Duodenal mucosa (tissue), 2 donors: Measurements from ENCODE around the gene PSEN2.

Experiments
- H3K27ac ChIP-seq: one replicate; pipeline ENCODE4 v1.7.0; 2013; ENCODE audit warnings: low read depth, low read length
- H3K27me3 ChIP-seq, 2 donors: one replicate each; pipeline ENCODE4 v1.7.0; 2013; ENCODE audit warnings: low read length in 2 of 2, control low read depth in 1 of 2; ENCODE audit not compliant: insufficient read depth in 2 of 2, control insufficient read depth in 1 of 2
- H3K36me3 ChIP-seq, 2 donors: one replicate each; pipeline ENCODE4 v1.7.0; 2013; ENCODE audit warnings: low read length in 2 of 2, control low read depth in 1 of 2; ENCODE audit not compliant: insufficient read depth in 2 of 2, control insufficient read depth in 1 of 2
- H3K4me1 ChIP-seq, 2 donors: one replicate each; pipeline ENCODE4 v1.7.0; 2013; ENCODE audit warnings: low read length in 2 of 2, control low read depth in 1 of 2; ENCODE audit not compliant: insufficient read depth in 2 of 2, control insufficient read depth in 1 of 2
- H3K4me3 ChIP-seq, 2 donors: one replicate each; pipeline ENCODE4 v1.7.0; 2013; ENCODE audit warnings: low read length in 2 of 2, low read depth in 1 of 2
- H3K9ac ChIP-seq, 2 donors: one replicate each; pipeline ENCODE4 v1.7.0; 2013; ENCODE audit warnings: low read length in 2 of 2, low read depth in 1 of 2
- H3K9me3 ChIP-seq, 2 donors: one replicate each; pipeline ENCODE4 v1.7.0; 2013; ENCODE audit warnings: low read length in 2 of 2, control low read depth in 1 of 2; ENCODE audit not compliant: control insufficient read depth in 1 of 2

PSEN2 gene

DNA sequence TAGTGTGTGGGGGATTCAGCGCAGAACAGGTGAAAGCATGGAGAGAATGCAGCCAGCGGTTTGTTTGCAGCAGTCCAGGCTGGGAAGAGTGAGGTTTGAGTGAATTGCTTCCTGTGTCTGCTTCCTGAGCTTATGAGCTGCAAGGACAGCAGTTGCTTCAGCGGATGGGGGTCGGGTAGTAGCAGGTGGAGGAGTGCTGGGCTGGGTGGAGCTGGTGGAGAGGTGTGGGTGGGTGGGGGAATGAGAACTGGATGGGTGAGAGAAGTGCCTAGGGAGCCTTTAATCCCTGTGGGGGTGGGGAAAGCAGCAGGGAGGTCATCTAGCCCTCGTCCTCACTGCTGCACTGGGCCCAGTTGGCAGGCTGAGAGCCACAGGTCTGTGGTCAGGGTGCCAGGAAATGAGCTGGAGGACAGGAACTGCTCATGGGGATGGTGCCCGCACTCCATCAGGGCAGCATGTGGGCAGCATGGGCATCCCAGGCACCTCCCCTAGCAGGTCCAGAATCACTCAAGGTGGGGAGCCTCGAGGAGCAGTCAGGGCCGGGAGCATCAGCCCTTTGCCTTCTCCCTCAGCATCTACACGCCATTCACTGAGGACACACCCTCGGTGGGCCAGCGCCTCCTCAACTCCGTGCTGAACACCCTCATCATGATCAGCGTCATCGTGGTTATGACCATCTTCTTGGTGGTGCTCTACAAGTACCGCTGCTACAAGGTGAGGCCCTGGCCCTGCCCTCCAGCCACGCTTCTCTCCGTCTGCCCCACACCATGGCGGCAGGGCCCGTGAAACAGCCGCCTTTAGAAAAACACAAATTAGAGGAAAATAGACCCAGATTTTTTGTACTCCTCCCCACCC lies 14.8 kb downstream of the PSEN2 start:
- H3K4me1 ChIP-seq: peaks cover 26 to 35% of the 10 kb centered on the region in 2 donors
- H3K9ac ChIP-seq: no peak overlapping the region
- H3K36me3 ChIP-seq: peaks cover 17 to 18% of the 10 kb centered on the region in 2 donors
- no peaks in the 10 kb centered on the region for H3K27me3 ChIP-seq
- no peaks in the 10 kb centered on the region for H3K9me3 ChIP-seq
- H3K4me3 ChIP-seq: no peak overlapping the region
- H3K27ac ChIP-seq: no peak overlapping the region

- H3K9me3 ChIP-seq: no peaks in the 10 kb centered on the region
- peaks cover 12 to 25% of the 10 kb centered on the region in 2 donors for H3K36me3 ChIP-seq
- H3K4me3 ChIP-seq: no peak overlapping the region
- no peak overlapping the region for H3K27ac ChIP-seq
- no peak overlapping the region for H3K9ac ChIP-seq
- peaks cover 26 to 35% of the 10 kb centered on the region in 2 donors for H3K4me1 ChIP-seq
- no peaks in the 10 kb centered on the region for H3K27me3 ChIP-seq
Measured at GRCh38 chr1:226886122-226886901, 15.9 kb downstream of the PSEN2 start.

- Histone ChIP-seq H3K4me3 (no peak overlapping the region), H3K36me3 (peaks cover 17 to 32% of the 10 kb centered on the region in 2 donors), H3K9ac (no peak overlapping the region), H3K9me3 (no peaks in the 10 kb centered on the region), H3K27me3 (no peaks in the 10 kb centered on the region), H3K27ac (no peak overlapping the region), H3K4me1 (peaks cover 23 to 31% of the 10 kb centered on the region in 2 donors)
Measured at GRCh38 chr1:226887006-226887405, 16.6 kb downstream of the PSEN2 start.

DNA sequence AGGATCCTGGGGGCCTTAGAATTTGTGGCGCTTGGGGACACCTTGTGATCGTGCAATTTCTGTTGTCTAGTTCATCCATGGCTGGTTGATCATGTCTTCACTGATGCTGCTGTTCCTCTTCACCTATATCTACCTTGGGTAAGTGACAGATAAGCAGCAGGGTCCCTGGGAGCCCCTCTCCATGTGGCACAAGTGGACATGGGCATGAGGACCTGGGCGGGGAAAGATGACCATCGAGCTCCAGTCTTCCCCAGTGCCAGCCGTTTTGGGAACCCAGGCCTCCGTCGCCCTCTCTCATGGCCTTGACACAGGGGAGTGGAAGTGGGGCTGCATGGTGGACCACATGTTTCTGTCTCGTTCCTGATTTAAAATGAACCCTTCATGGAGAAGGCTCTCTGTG lies 17.6 kb downstream of the PSEN2 start:
- H3K9me3 ChIP-seq: no peaks in the 10 kb centered on the region
- peaks cover 20 to 39% of the 10 kb centered on the region in 2 donors for H3K36me3 ChIP-seq
- peaks cover 13 to 23% of the 10 kb centered on the region in 2 donors for H3K4me1 ChIP-seq

DNA sequence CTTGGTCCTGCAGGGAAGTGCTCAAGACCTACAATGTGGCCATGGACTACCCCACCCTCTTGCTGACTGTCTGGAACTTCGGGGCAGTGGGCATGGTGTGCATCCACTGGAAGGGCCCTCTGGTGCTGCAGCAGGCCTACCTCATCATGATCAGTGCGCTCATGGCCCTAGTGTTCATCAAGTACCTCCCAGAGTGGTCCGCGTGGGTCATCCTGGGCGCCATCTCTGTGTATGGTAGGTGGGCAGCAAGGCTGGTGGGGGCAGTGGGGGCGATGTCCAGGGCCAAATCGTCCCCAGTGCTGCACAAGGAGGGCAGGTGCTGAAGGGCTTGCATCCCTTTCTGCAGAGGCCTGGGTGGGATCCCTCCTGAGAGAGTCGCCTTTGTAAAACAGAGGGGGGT lies 18.4 kb downstream of the PSEN2 start:
- H3K36me3 ChIP-seq: peaks cover 20 to 39% of the 10 kb centered on the region in 2 donors
- no peaks in the 10 kb centered on the region for H3K9me3 ChIP-seq
- H3K4me3 ChIP-seq: no peak overlapping the region
- H3K4me1 ChIP-seq: peaks cover 5 to 16% of the 10 kb centered on the region in 2 donors
- no peak overlapping the region for H3K27ac ChIP-seq
- H3K27me3 ChIP-seq: no peaks in the 10 kb centered on the region
- H3K9ac ChIP-seq: no peak overlapping the region

More for the DNA sequence above, 17.6 kb downstream of the PSEN2 start:
- Histone ChIP-seq H3K4me3 (no peak overlapping the region), H3K27ac (no peak overlapping the region), H3K9ac (no peak overlapping the region), H3K27me3 (no peaks in the 10 kb centered on the region)

DNA sequence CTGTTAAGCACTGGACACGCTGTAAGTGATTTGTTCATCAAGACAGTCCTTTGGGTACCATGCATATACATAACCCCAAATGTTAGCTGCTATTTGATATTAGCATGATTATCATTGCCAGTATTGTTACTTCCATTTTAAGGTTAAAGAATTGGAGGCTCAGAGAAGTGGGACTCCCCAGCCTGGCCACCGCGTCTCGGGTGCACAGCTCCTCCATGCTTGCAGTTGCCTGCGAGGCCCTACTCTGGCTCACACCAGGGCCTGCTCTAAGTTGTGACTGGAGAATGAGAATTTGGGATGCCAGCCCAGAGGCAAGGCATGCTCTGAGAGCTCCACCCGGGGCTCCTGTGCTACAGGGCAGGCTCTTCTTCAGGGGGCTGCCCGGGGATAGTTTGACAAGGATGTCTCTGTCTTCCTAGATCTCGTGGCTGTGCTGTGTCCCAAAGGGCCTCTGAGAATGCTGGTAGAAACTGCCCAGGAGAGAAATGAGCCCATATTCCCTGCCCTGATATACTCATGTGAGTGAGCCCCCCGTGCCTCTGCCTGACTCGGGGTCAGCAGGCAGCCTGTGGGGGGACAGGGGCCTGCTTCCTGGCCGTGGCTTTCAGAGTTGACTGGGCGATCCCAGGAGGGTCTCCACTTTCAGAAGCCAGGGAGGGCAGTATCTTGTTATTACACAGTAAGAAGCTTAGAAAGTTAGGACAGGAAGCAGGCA lies 19.4 kb downstream of the PSEN2 start:
- H3K4me1 ChIP-seq: peaks cover 0 to 10% of the 10 kb centered on the region in 2 donors
- peaks cover 20 to 47% of the 10 kb centered on the region in 2 donors for H3K36me3 ChIP-seq
- no peaks in the 10 kb centered on the region for H3K9me3 ChIP-seq
- H3K27ac ChIP-seq: no peak overlapping the region
- no peak overlapping the region for H3K4me3 ChIP-seq
- no peaks in the 10 kb centered on the region for H3K27me3 ChIP-seq
- no peak overlapping the region for H3K9ac ChIP-seq

DNA sequence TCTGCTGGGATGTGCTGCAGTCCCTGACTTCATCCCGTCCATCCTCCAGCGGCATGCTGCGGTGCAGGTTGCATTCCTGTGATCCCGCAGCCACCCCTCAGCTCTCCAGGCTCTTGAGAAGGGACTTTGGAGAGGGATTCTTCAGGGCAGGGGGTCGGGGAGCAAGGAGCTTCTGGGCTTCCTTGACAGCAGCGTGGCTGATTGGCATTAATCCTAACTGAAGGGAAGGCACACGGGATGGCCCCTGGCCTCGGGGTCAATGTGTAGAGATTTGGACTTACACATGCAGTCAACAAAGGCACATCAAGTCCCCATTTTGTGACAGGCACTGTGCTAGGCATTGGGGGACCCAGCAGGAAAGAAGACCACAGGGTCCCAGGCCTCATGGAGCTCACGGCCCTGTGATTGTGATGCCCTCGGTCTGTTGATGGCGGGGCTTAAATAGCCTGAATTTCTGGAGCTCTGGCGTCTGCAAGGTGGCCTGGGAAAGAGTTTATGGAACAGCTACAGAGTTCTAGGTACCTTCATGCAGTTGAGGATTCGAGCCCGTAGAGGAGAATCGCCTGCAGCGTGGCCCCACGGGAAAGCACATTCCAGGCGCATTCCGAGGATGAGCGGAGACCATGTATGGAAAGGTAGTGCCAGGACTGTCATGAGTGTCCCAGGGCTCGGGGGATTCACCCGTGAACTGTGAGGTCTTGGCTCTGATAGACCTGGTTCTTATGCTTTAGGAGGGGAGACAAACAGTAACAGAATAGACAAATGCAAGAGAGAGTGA lies 20.1 kb downstream of the PSEN2 start:
- H3K36me3 ChIP-seq: peaks cover 20 to 55% of the 10 kb centered on the region in 2 donors
- H3K4me1 ChIP-seq: peaks cover 0 to 5% of the 10 kb centered on the region in 2 donors

DNA sequence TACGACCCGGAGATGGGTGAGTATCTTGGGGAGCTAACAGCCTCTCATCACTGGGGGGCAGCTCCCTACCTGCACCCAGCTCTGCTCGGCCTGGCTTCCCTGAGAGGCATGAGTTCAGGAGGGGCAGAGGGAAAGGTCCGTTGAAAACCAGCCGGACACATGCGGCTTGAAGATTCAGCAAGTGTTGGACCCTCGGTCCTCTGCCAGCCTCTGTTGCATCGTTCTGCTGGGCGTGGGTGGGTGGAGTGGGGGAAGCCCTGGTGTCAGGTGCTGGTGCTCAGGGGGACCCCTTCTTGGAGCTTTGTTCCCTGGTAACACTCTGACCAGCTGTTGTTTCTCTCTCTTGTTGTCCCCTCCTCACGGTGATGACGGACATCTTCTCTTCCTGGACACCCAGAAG lies 20.9 kb downstream of the PSEN2 start:
- Histone ChIP-seq H3K4me3 (no peak overlapping the region), H3K4me1 (peaks cover 0 to 3% of the 10 kb centered on the region in 2 donors), H3K36me3 (peaks cover 26 to 63% of the 10 kb centered on the region in 2 donors), H3K9me3 (no peaks in the 10 kb centered on the region), H3K27me3 (no peaks in the 10 kb centered on the region), H3K27ac (no peak overlapping the region), H3K9ac (no peak overlapping the region)

More for the DNA sequence above, 20.1 kb downstream of the PSEN2 start:
- no peaks in the 10 kb centered on the region for H3K9me3 ChIP-seq
- no peaks in the 10 kb centered on the region for H3K27me3 ChIP-seq
- H3K4me3 ChIP-seq: no peak overlapping the region
- no peak overlapping the region for H3K27ac ChIP-seq
- H3K9ac ChIP-seq: no peak overlapping the region

- Histone ChIP-seq H3K4me1 (no peaks in the 10 kb centered on the region), H3K9ac (no peak overlapping the region), H3K4me3 (no peak overlapping the region), H3K9me3 (no peaks in the 10 kb centered on the region), H3K27ac (no peak overlapping the region), H3K27me3 (no peaks in the 10 kb centered on the region), H3K36me3 (peaks cover 27 to 66% of the 10 kb centered on the region in 2 donors)
Measured at GRCh38 chr1:226891846-226892523, 21.6 kb downstream of the PSEN2 start.
